ENCODE data around the gene LCT.
"Not testable (repeated sequence)": the region's sequence is repeated elsewhere in the genome, so short reads cannot be mapped to it uniquely, and the experiment has no call there.

LCT gene

GRCh38 chr2:135831180-135831812, 5.7 kb downstream of the LCT start:
- no peak for DNase-seq (ENCODE audit: low read depth in 2 of 2)

GRCh38 chr2:135829378-135830135, 7.4 kb downstream of the LCT start:
- no peak for DNase-seq (ENCODE audit: low read depth in 2 of 2)

- no peak for DNase-seq (ENCODE audit: low read depth in 2 of 2)
Measured at GRCh38 chr2:135826544-135826943, 10.4 kb downstream of the LCT start.

GRCh38 chr2:135825550-135826176, 11.3 kb downstream of the LCT start:
- no peak for DNase-seq (ENCODE audit: low read depth in 2 of 2)

GRCh38 chr2:135825131-135825530, 11.9 kb downstream of the LCT start:
- no peak for DNase-seq (ENCODE audit: low read depth in 2 of 2)

GRCh38 chr2:135822855-135823254, 14.1 kb downstream of the LCT start:
- no peak for DNase-seq (ENCODE audit: low read depth in 2 of 2)

- no peak for DNase-seq (ENCODE audit: low read depth in 2 of 2)
Measured at GRCh38 chr2:135821190-135821589, 15.8 kb downstream of the LCT start.

- DNase-seq (ENCODE audit: low read depth in 2 of 2) = peak; percentile 66 to 78
Measured at GRCh38 chr2:135820003-135820618, 16.9 kb downstream of the LCT start.

GRCh38 chr2:135818937-135819610, 17.9 kb downstream of the LCT start:
- no peak for DNase-seq (ENCODE audit: low read depth in 2 of 2)

- no peak for DNase-seq (ENCODE audit: low read depth in 2 of 2)
Measured at GRCh38 chr2:135817951-135818350, 19.0 kb downstream of the LCT start.

- DNase-seq (ENCODE audit: low read depth in 2 of 2) = no peak
Measured at GRCh38 chr2:135817466-135817865, 19.5 kb downstream of the LCT start.

GRCh38 chr2:135815269-135815668, 21.7 kb downstream of the LCT start:
- no peak for DNase-seq (ENCODE audit: low read depth in 2 of 2)

- DNase-seq (ENCODE audit: low read depth in 2 of 2) = no peak
Measured at GRCh38 chr2:135812907-135813511, 24.0 kb downstream of the LCT start.

GRCh38 chr2:135807874-135808273, 29.1 kb downstream of the LCT start:
- not testable (repeated sequence) for DNase-seq (ENCODE audit: low read depth in 2 of 2)

GRCh38 chr2:135803278-135803677, 33.7 kb downstream of the LCT start:
- no peak for DNase-seq (ENCODE audit: low read depth in 2 of 2)

GRCh38 chr2:135802350-135802749, 34.6 kb downstream of the LCT start:
- DNase-seq (ENCODE audit: low read depth in 2 of 2) = no peak

- no peak for DNase-seq (ENCODE audit: low read depth in 2 of 2)
Measured at GRCh38 chr2:135800513-135801460, 36.2 kb downstream of the LCT start.

GRCh38 chr2:135799738-135800137, 37.2 kb downstream of the LCT start:
- DNase-seq (ENCODE audit: low read depth in 2 of 2) = no peak

GRCh38 chr2:135798762-135799161, 38.2 kb downstream of the LCT start:
- no peak for DNase-seq (ENCODE audit: low read depth in 2 of 2)

GRCh38 chr2:135798275-135798705, 38.7 kb downstream of the LCT start:
- DNase-seq (ENCODE audit: low read depth in 2 of 2) = no peak
